IPS-NIHi11 (cell line): ENCODE results near the gene RNASE12.
"Not testable (repeated sequence)": the region's sequence is repeated elsewhere in the genome, so short reads cannot be mapped to it uniquely, and the experiment has no call there.

Experiments used
- DNase-seq: peaks from one replicate; pipeline ENCODE4 v3.0.0; 2012; ENCODE audit warnings: mixed read lengths, low spot score

The RNASE12 gene

GRCh38 chr14:20614038-20614840 is 23.1 kb upstream of the RNASE12 start:
- no peak for DNase-seq

GRCh38 chr14:20613094-20614037 is 22.2 kb upstream of the RNASE12 start:
- peak; percentile 61 for DNase-seq

- no peak for DNase-seq
Measured at GRCh38 chr14:20612403-20612802, 21.2 kb upstream of the RNASE12 start.

- DNase-seq = no peak
Measured at GRCh38 chr14:20611277-20611676, 20.1 kb upstream of the RNASE12 start.

GRCh38 chr14:20610002-20610765 is 19.0 kb upstream of the RNASE12 start:
- peak; percentile 62 for DNase-seq

GRCh38 chr14:20609215-20610001 is 18.2 kb upstream of the RNASE12 start:
- DNase-seq = peak; percentile 69

- no peak for DNase-seq
Measured at GRCh38 chr14:20608383-20609110, 17.4 kb upstream of the RNASE12 start.

- no peak for DNase-seq
Measured at GRCh38 chr14:20607617-20608016, 16.4 kb upstream of the RNASE12 start.

- no peak for DNase-seq
Measured at GRCh38 chr14:20606902-20607242, 15.7 kb upstream of the RNASE12 start.

- peak; percentile 80 for DNase-seq
Measured at GRCh38 chr14:20606190-20606901, 15.2 kb upstream of the RNASE12 start.

- DNase-seq = no peak
Measured at GRCh38 chr14:20603813-20604690, 12.9 kb upstream of the RNASE12 start.

- DNase-seq = no peak
Measured at GRCh38 chr14:20602583-20602982, 11.4 kb upstream of the RNASE12 start.

GRCh38 chr14:20601522-20601921 is 10.3 kb upstream of the RNASE12 start:
- no peak for DNase-seq

GRCh38 chr14:20597108-20597507 is 5.9 kb upstream of the RNASE12 start:
- DNase-seq = no peak

GRCh38 chr14:20595726-20596125 is 4.5 kb upstream of the RNASE12 start:
- DNase-seq = not testable (repeated sequence)

- no peak for DNase-seq
Measured at GRCh38 chr14:20592574-20592973, 1.4 kb upstream of the RNASE12 start.

GRCh38 chr14:20587489-20588154 is 3.6 kb downstream of the RNASE12 start, which contains the start of gene RNASE11:
RNASE11 (minus strand) TSS chr14:20588001.
- no peak for DNase-seq

GRCh38 chr14:20583908-20584307 is 7.3 kb downstream of the RNASE12 start:
- no peak for DNase-seq
